Stimulated activated CD8-positive, alpha-beta memory T cell treated with anti-CD3 and anti-CD28 coated beads, Interleukin-7, amount 100 ng/mL, for 24 hours (primary cell): ENCODE data around the gene JAKMIP2.
"Not testable (repeated sequence)": the region's sequence is repeated elsewhere in the genome, so short reads cannot be mapped to it uniquely, and the experiment has no call there.

Experiments used
- DNase-seq: peaks from one replicate; pipeline ENCODE4 v3.0.0-alpha.2; 2020; ENCODE audit warnings: low read depth

Gene JAKMIP2

GRCh38 chr5:147782110-147783028 is at the start of gene JAKMIP2:
TSS of gene JAKMIP2 (minus strand) at chr5:147782728. CDS start at chr5:147671806, 110,922 bp downstream.
- peak; percentile 68 for DNase-seq

DNA sequence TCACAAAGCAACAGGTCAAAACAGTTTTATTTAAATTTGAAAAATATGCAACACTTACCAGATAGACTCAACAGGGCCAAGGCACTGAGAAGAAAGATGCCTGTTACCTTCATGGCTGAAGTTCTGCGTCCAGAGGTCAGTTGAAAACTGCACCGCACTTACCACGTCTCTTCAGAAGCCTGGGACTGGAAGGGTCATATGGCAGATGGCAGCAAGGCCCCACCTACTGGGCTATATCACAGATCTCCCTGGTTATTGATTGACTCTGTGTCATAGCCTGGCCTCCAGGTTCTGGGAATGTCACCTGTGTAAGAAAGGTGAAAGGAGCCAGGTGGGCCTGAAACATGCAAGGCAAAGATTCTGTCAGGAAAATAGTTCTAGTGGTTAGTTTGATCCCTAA is 48.9 kb upstream of the JAKMIP2 start, which contains the start of gene SPINK1:
Gene SPINK1, minus strand, starts transcription at position 207 of the 400 bp plus-strand sequence. Its CDS starts 94 bp downstream, at position 113.
- no peak for DNase-seq

- DNase-seq, result no peak
Measured at GRCh38 chr5:147830035-147830434, 47.5 kb upstream of the JAKMIP2 start.

DNA sequence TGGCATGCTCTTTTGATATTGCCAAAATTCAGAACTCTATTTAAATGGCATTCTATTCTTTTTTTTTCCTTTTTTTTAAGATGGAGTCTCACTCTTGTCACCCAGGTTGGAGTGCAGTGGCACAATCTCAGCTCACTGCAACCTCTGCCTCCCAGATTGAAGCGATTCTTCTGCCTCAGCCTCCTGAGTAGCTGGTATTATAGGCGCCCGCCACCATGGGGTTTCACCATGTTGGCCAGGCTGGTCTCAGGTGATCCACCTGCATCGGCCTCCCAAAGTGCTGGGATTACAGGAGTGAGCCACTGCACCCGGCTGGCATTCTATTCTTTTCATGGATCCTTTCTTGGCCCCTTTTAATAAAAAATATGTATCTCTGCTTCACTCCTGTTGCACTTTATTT is 44.5 kb upstream of the JAKMIP2 start:
- DNase-seq, result not testable (repeated sequence)

GRCh38 chr5:147826361-147826760 is 43.8 kb upstream of the JAKMIP2 start:
- no peak for DNase-seq

- no peak for DNase-seq
Measured at GRCh38 chr5:147822686-147823491, 40.4 kb upstream of the JAKMIP2 start.

DNA sequence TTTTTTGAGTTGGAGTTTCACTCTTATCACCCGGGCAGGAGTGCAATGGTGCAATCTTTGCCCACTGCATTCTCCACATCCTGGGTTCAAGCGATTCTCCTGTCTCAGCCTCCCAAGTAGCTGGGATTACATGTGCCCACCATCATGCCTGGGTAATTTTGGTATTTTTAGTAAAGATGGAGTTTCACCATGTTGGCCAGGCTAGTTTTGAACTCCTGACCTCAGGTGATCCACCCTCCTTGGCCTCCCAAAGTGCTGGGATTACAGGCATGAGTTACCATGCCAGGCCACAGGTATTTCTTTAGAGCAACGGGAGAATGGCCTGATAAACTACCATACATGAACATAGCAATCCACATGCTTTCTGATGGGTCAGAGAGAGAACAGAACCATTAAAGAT is 39.7 kb upstream of the JAKMIP2 start:
- not testable (repeated sequence) for DNase-seq

DNA sequence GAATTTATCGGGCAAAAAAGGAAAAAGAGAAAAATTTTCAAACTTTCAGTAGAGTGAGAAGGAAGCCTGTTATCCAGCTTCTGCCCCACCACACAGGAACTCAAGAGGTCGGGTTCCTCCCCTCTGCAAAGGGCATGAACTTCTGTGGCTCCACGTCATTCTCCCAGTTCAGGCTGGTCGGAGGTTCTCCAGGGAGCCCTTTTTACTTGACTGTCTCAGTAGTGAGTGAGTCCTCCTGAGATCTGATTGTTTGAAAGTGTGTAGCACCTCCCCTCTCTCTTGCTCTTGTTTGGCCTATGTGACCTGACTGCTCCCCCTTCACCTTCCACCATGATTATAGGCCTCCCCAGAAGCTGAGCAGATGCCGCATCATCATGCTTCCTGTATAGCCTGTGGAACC is 39.2 kb upstream of the JAKMIP2 start:
- DNase-seq, result no peak

DNA sequence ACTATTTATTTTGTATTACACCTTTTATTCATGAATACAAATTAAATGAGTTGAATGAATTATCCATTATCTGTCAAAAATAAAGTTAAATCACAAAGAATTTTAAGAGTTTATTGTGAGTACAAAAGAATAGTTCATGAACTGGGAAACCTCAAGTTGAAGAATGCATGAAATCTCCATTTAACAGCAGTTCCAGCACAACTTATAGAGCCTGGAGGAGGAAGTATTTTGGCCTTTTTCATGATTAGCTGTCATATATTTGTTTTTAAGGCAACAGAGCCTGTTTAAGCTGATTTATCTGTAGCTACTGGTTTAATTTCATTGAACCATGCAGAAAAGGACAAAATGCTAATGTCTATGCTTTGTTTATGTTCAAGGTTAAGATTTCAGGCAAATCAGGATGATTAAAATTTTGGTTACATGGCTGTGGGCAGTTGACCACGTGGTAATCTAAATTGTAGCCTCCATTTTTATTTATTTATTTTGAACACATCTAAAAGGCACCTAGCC is 36.8 kb upstream of the JAKMIP2 start:
- no peak for DNase-seq

DNA sequence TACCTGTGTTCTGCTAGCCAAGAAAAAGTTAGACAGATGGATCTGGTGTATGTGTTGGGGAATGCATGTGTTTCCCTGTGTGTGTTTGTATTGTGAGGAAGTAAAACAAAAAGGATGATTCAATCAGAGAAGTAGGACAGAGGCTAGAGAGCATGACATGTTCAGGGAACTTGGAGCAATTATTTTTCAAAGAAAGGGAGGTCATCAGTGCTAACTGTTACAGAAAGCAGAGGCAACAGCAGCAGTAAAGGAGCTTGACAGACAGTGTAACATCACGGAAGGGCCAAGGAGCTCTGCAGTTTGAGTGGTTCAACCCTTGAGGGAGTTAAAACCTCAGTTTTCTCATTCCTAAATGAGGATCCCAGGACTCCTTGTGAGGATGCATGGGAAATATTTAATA is 35.8 kb upstream of the JAKMIP2 start:
- no peak for DNase-seq

DNA sequence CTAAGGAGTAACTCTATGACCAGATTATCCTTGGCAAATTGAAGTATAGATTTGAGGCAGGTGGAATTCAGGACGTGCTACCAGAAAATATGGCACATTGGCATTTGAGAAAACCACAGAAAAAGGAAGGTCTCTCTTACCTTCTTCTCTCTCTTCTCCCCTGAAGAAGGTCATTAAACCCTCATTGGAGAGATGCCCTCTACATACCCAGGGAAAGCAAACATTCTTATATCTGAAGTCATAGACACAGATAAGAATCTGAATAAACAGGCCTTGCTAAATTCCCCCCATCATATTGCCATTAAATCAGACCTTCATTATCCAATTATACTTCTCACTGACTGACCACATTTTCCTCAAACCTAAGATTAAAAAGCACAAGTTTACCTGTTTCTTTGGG is 31.2 kb upstream of the JAKMIP2 start:
- DNase-seq, result no peak

DNA sequence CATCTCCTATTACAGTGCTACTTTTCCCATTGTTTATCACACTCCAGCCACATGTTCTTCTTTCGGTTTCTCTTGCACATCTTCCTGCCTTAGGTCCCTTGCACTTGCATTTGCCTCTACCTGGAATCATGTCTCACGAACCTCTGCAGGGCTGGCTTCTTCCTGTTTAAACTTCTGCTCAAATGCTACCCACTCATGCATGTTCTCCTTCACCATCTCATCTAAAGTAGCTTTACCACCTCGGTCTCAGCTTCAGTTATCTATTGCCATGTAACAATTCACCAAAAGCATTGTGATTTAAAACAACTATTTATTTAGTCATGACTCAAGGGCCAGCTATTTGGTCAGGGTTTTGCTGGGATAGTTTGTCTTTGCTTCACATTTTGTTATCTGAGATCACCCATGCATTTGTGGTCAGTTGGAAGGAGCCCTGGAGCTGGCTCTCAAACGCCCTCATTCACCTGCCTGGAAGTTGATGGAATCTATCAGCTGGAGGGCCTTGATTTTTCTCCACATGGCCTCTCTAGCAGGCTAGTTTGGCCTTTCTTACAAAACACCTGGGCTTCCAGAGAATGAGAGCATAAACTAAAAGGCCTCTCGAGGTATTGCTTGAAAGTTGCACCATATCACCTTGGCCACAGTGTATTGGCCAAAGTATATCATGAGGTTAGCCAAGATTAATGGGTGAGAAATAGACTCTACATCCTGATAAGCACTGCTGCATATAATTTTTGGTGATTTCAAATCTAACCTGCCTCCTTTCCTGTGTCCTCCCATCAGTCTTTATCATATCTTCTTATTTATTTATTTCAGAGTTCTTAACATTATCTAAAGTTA is 27.5 kb upstream of the JAKMIP2 start:
- DNase-seq, result no peak

DNA sequence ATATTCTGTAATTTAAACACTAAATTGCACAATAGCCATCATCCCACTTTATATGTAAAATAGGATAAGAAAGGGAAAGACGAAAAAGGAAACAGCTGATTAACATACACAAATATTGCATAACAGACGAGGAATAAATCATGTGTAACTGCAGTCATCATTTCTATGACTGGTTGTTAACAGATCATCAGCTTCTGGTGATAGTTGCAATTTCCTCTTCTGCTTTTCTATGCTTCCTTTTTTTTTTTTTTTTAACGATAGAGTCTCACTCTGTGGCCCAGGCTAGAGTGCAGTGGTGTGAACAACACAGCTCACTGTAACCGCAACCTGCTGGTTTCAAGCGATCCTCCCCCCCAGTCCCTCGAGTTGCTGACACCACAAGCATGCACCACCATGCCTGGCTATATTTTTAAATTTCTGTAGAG is 22.5 kb upstream of the JAKMIP2 start:
- no peak for DNase-seq

DNA sequence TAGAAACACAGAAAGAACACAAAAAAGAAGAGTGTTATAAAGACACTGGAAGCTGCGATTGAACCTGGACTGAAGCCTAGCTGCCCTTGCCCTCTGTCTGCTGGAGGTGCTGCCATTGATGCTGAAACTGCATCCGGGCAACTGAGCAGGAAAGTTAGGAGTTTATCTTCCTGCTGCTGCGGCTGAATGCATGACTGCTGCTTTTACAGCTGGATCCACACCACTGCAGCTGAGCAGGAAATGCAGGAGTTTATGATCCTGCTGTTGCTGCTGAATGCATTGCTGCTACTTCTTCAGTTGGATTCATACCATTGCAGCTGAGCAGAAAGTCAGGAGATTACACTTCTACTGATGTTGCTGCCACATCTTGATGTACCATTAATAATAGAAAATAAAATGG is 21.8 kb upstream of the JAKMIP2 start:
- no peak for DNase-seq

DNA sequence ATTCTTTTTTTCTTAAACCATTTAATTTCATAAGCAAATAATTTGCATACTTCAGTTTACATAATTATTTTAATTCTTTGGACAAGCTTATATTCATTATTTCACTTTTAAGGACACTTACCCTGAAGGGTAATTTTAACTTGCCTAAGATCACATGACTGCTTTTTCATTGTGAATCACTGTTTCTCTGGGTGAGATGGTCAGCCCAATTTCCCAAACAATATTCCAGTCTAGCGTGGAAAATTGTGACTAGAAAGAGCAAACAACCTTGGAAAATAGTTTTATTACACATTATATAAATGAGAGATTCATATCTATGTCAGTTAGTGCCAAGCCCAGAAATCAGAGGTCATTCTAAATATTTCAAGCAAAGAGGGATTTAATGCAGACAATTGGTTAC is 21.4 kb upstream of the JAKMIP2 start:
- no peak for DNase-seq

DNA sequence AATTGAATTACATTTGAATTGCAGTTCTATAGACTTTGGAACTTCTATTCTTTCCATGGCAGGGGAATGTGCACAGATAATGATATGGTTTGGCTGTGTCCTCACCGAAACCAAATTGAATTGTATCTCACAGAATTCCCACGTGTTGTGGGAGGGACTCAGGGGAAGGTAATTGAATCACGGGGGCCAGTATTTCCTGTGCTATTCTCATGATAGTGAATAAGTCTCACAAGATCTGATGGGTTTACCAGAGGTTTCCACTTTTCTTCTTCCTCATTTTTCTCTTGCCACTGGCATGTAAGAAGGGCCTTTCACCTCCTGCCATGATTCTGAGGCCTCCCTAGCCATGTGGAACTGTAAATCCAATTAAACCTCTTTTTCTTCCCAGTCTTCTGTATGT is 20.6 kb upstream of the JAKMIP2 start:
- DNase-seq, result not testable (repeated sequence)

- DNase-seq, result no peak
Measured at GRCh38 chr5:147801461-147801860, 18.9 kb upstream of the JAKMIP2 start.

- no peak for DNase-seq
Measured at GRCh38 chr5:147800491-147800890, 18.0 kb upstream of the JAKMIP2 start.

GRCh38 chr5:147796556-147797308 is 14.2 kb upstream of the JAKMIP2 start:
- DNase-seq, result no peak

- no peak for DNase-seq
Measured at GRCh38 chr5:147791181-147791580, 8.7 kb upstream of the JAKMIP2 start.

GRCh38 chr5:147789820-147790219 is 7.3 kb upstream of the JAKMIP2 start:
- DNase-seq, result no peak
